ENCODE results near the gene DNAAF5.
A peak's percentile ranks its signal among the peaks of the same experiment; 100 is the strongest.

The DNAAF5 gene

GRCh38 chr7:726084-726853 lies at the start of gene DNAAF5:
Gene DNAAF5, plus strand, starts transcription at chr7:726699. Its CDS starts 22 bp downstream, at chr7:726721.
- peak; percentile 89 to 91 for DNase-seq

GRCh38 chr7:676972-677385 lies 49.5 kb upstream of the DNAAF5 start:
- no peak for DNase-seq

GRCh38 chr7:680411-681127 lies 45.9 kb upstream of the DNAAF5 start:
- DNase-seq = no peak

GRCh38 chr7:681551-682307 lies 44.8 kb upstream of the DNAAF5 start:
- no peak for DNase-seq

- DNase-seq = no peak
Observed at GRCh38 chr7:682810-683209, 43.7 kb upstream of the DNAAF5 start.

- DNase-seq = no peak
Observed at GRCh38 chr7:683526-684205, 42.8 kb upstream of the DNAAF5 start.

GRCh38 chr7:684416-684815 lies 42.1 kb upstream of the DNAAF5 start:
- no peak for DNase-seq

- DNase-seq = no peak
Observed at GRCh38 chr7:685540-685939, 41.0 kb upstream of the DNAAF5 start.

- no peak for DNase-seq
Observed at GRCh38 chr7:690478-691360, 35.8 kb upstream of the DNAAF5 start.

- DNase-seq = no peak
Observed at GRCh38 chr7:691361-692045, 35.0 kb upstream of the DNAAF5 start.

GRCh38 chr7:693280-693679 lies 33.2 kb upstream of the DNAAF5 start:
- DNase-seq = no peak

GRCh38 chr7:696426-696811 lies 30.1 kb upstream of the DNAAF5 start:
- DNase-seq = no peak

GRCh38 chr7:696812-697551 lies 29.5 kb upstream of the DNAAF5 start:
- DNase-seq = no peak

GRCh38 chr7:698515-699475 lies 27.7 kb upstream of the DNAAF5 start:
- DNase-seq = no peak

GRCh38 chr7:699476-700170 lies 26.9 kb upstream of the DNAAF5 start:
- no peak for DNase-seq

- no peak for DNase-seq
Observed at GRCh38 chr7:701086-701671, 25.3 kb upstream of the DNAAF5 start.

GRCh38 chr7:703049-703448 lies 23.4 kb upstream of the DNAAF5 start:
- no peak for DNase-seq

- no peak for DNase-seq
Observed at GRCh38 chr7:706721-707120, 19.8 kb upstream of the DNAAF5 start.

All from stimulated activated CD4-positive, alpha-beta T cell treated with anti-CD3 and anti-CD28 coated beads, Interleukin-2, amount 100 ng/mL, for 24 hours (primary cell).